ENCODE measurements around the gene LRMDA. TPM values are rescaled to one million over a fixed set of nuclear protein-coding genes. Genes with fewer than 3 reads are reported as not detected.

The LRMDA gene
- total RNA-seq, 3 donors from 2014 or later (not counting 1 experiment from before 2014, with no cell fraction given) = 1.4 to 2.4 (median 2.1) TPM

DNA sequence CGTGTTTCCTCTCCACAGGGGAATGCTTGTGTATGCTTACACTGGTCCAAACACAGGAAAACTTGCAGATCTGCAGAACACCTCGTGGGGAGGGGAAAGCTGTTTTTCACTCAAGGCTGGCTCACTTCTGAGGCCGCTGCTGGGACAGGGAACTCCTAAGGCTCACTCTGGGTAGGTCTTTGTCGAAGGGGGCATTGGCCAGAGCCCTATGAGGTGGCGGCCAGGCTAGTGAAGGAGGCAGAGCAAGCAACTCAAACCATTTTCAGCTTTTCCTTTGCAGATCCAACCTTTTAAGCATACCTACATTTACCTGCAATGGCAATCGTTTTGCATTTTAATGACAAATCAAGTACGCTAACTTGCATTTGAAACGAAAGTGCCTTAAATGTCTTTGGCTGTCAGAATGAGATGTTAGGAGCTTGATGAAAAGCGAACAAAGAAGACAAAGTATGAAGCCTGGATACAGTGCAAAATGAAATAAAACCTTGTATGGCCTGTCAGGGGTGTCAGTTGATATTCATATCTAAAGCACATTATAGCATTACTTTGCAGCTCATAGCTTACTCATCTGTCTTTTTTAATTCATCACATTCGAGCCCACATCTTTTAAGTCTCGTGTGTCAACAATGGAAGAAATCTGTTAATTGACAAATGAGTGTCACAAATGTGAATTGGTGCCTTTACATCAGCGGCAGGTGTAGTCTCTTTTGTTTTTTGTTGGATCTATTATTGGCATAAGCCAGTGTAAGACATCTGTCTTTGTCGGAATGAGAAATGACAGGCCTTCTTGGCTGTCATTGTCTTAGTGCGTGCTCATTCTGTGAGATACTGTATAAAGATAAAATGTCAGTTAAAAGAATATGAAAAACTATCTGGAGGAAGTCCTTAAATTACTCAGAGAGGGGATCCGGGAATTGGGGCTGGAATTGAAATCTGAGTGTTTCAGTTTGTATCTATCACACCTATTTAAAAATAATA, 30.5 kb downstream of the LRMDA start:
- Histone ChIP-seq H3K27me3 (ENCODE audit: control insufficient read depth, insufficient read depth, low read length) (no peaks in the 10 kb centered on the region), H3K9me3 (ENCODE audit: control insufficient read depth, insufficient read depth, low read length) (no peaks in the 10 kb centered on the region), H3K4me3 (ENCODE audit: low read length) (no peak overlapping the region), H3K4me1 (ENCODE audit: control insufficient read depth, insufficient read depth, low read length) (no peaks in the 10 kb centered on the region), H3K36me3 (ENCODE audit: control insufficient read depth, insufficient read depth, low read length) (no peaks in the 10 kb centered on the region), H3K27ac (ENCODE audit: low read length) (no peak overlapping the region)
- 87% methylated on average over 14 of the region's 15 CpGs for WGBS (ENCODE audit: insufficient coverage)
- H3K36me3 Mint-ChIP-seq = no peaks in the 10 kb centered on the region
- H3K4me3 Mint-ChIP-seq = no peak overlapping the region
- no peak for ATAC-seq
- H3K27ac Mint-ChIP-seq = no peak overlapping the region
- intact Hi-C loops (cut with micrococcal nuclease) = no loop called here
- H3K4me1 Mint-ChIP-seq = no peaks in the 10 kb centered on the region
- peaks cover 0 to 3% of the 10 kb centered on the region in 2 donors for H3K27me3 Mint-ChIP-seq (ENCODE audit: low read depth in 2 of 2)
- no peaks in the 10 kb centered on the region for H3K9me3 Mint-ChIP-seq
- no peak for DNase-seq
- TF ChIP-seq, protein P1, sequence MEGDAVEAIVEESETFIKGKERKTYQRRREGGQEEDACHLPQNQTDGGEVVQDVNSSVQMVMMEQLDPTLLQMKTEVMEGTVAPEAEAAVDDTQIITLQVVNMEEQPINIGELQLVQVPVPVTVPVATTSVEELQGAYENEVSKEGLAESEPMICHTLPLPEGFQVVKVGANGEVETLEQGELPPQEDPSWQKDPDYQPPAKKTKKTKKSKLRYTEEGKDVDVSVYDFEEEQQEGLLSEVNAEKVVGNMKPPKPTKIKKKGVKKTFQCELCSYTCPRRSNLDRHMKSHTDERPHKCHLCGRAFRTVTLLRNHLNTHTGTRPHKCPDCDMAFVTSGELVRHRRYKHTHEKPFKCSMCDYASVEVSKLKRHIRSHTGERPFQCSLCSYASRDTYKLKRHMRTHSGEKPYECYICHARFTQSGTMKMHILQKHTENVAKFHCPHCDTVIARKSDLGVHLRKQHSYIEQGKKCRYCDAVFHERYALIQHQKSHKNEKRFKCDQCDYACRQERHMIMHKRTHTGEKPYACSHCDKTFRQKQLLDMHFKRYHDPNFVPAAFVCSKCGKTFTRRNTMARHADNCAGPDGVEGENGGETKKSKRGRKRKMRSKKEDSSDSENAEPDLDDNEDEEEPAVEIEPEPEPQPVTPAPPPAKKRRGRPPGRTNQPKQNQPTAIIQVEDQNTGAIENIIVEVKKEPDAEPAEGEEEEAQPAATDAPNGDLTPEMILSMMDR (IDR thresholded peaks at IDR 0.05) = no peak

DNA sequence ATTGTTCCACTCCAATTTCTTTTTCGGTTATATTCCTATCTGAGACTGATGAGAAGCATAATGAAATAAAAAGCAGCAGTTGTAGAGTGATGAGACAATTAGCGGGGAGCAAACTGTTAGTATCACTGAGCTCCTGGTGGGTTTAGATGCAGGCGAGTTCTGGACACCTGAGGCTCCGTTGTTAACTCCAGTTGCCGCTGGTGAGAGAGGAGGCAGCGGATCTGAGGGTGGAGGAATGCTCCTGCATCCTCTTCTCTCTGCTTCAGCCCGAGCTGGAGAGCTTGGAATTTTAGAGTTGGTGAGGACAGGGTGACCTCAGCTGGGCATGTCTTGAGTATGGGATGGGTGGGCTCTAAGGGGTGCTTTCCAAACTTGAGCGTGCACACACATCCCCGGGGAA, 31.4 kb downstream of the LRMDA start:
- Histone ChIP-seq H3K36me3 (ENCODE audit: control insufficient read depth, insufficient read depth, low read length) (no peaks in the 10 kb centered on the region), H3K27me3 (ENCODE audit: control insufficient read depth, insufficient read depth, low read length) (no peaks in the 10 kb centered on the region), H3K4me3 (ENCODE audit: low read length) (no peak overlapping the region), H3K4me1 (ENCODE audit: control insufficient read depth, insufficient read depth, low read length) (no peaks in the 10 kb centered on the region), H3K27ac (ENCODE audit: low read length) (no peak overlapping the region), H3K9me3 (ENCODE audit: control insufficient read depth, insufficient read depth, low read length) (no peaks in the 10 kb centered on the region)
- intact Hi-C loops (cut with micrococcal nuclease) = no loop called here
- H3K9me3 Mint-ChIP-seq = no peaks in the 10 kb centered on the region
- H3K36me3 Mint-ChIP-seq = no peaks in the 10 kb centered on the region
- H3K27me3 Mint-ChIP-seq (ENCODE audit: low read depth in 2 of 2) = peaks cover 0 to 3% of the 10 kb centered on the region in 2 donors
- TF ChIP-seq, protein P1 (IDR thresholded peaks at IDR 0.05) = no peak
- no peak overlapping the region for H3K4me3 Mint-ChIP-seq
- DNase-seq = no peak
- no peak overlapping the region for H3K27ac Mint-ChIP-seq
- 93% methylated on average over 9 of the region's 9 CpGs for WGBS (ENCODE audit: insufficient coverage)
- H3K4me1 Mint-ChIP-seq = no peaks in the 10 kb centered on the region
- no peak for ATAC-seq

DNA sequence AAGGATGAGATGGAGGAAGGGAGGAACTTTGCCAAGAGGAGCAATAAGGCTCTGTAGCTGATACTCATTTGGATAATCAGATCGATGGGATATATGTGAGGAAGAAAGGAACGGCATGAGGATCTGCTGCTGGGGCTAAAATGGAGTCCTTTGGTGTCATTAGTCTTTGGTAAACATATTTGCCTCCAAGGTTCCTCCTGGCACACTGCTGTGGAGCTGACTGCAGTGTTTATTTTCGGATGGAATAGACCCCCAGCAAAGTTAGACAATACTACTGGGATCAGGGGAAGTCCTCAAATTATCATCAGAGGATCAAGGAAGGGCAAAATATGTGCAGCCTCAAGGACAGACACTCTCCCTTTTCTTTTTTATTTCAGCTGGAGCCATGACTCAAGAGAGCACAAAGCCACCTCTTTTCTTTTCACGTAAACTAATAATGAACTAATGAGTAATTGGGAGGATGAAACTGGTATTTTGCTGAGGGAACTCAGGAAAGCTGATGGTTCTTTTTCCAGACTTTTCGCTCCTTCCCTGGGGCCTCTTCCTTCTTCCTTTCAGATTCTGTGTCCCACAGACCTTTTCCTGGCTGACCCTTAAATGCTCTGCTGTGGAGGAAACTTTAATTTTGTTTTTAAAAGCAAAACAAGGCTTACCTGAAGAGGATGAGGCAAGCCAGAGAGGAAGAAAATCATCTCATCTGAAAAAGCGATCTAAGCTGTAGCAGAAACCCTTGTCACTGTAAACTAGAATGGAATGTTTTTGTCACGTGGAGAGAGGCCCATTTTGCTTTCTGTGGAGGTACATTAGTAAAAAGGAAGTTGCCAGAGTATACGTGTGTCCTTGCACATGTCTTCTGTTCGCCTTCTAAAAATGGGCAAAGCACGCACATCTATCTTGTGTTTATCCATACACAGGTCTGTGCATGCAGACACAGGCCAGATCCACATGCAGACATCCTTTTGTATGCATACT, 33.3 kb downstream of the LRMDA start:
- TF ChIP-seq, protein P1 (IDR thresholded peaks at IDR 0.05) = no peak
- Histone ChIP-seq H3K27me3 (ENCODE audit: control insufficient read depth, insufficient read depth, low read length) (no peaks in the 10 kb centered on the region), H3K36me3 (ENCODE audit: control insufficient read depth, insufficient read depth, low read length) (no peaks in the 10 kb centered on the region), H3K4me1 (ENCODE audit: control insufficient read depth, insufficient read depth, low read length) (no peaks in the 10 kb centered on the region), H3K27ac (ENCODE audit: low read length) (no peak overlapping the region), H3K4me3 (ENCODE audit: low read length) (no peak overlapping the region), H3K9me3 (ENCODE audit: control insufficient read depth, insufficient read depth, low read length) (no peaks in the 10 kb centered on the region)
- Mint-ChIP-seq H3K27me3 (ENCODE audit: low read depth in 2 of 2) (peaks cover 0 to 3% of the 10 kb centered on the region in 2 donors), H3K4me1 (no peaks in the 10 kb centered on the region), H3K36me3 (no peaks in the 10 kb centered on the region), H3K4me3 (no peak overlapping the region), H3K9me3 (no peaks in the 10 kb centered on the region), H3K27ac (no peak overlapping the region)
- intact Hi-C loops (cut with micrococcal nuclease) = no loop called here
- ATAC-seq (no peak), DNase-seq (no peak)
- 76% methylated on average over 8 of the region's 10 CpGs for WGBS (ENCODE audit: insufficient coverage)

Measured in natural killer cell (primary cell).